ELF-1 (cell line): ENCODE data around the gene DCC.

ENCODE experiments used
- DNase-seq: peaks from one replicate; pipeline ENCODE4 v3.0.0-alpha.2; 2016; ENCODE audit warnings: low read depth, low spot score

DCC gene, protein sequence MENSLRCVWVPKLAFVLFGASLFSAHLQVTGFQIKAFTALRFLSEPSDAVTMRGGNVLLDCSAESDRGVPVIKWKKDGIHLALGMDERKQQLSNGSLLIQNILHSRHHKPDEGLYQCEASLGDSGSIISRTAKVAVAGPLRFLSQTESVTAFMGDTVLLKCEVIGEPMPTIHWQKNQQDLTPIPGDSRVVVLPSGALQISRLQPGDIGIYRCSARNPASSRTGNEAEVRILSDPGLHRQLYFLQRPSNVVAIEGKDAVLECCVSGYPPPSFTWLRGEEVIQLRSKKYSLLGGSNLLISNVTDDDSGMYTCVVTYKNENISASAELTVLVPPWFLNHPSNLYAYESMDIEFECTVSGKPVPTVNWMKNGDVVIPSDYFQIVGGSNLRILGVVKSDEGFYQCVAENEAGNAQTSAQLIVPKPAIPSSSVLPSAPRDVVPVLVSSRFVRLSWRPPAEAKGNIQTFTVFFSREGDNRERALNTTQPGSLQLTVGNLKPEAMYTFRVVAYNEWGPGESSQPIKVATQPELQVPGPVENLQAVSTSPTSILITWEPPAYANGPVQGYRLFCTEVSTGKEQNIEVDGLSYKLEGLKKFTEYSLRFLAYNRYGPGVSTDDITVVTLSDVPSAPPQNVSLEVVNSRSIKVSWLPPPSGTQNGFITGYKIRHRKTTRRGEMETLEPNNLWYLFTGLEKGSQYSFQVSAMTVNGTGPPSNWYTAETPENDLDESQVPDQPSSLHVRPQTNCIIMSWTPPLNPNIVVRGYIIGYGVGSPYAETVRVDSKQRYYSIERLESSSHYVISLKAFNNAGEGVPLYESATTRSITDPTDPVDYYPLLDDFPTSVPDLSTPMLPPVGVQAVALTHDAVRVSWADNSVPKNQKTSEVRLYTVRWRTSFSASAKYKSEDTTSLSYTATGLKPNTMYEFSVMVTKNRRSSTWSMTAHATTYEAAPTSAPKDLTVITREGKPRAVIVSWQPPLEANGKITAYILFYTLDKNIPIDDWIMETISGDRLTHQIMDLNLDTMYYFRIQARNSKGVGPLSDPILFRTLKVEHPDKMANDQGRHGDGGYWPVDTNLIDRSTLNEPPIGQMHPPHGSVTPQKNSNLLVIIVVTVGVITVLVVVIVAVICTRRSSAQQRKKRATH (N-terminal part only)

DNA sequence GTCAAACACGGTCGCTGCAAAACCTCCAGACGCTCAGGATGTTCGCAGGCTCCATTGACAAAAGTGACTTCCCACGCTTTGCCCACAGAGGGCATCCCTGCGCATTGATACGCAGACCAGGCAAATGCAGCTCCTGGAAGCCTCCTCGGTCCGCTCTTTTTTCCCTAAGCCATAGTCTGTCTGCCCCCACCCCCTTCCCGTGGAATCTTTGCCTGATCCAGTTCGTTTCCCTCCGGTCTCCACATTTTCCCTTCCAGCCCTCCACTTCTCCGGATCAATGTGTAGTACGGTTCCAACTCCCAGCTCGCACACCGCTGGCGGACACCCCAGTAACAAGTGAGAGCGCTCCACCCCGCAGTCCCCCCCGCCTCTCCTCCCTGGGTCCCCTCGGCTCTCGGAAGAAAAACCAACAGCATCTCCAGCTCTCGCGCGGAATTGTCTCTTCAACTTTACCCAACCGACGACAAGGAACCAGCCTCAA, at the start of gene DCC:
Gene DCC, plus strand, starts transcription at position 307 of the 481 bp plus-strand sequence. CDS start 591 bp downstream, outside the sequence.
- peak; percentile 74 for DNase-seq

- DNase-seq = no peak
Measured at GRCh38 chr18:52310651-52311050, 29.3 kb upstream of the DCC start.

DNA sequence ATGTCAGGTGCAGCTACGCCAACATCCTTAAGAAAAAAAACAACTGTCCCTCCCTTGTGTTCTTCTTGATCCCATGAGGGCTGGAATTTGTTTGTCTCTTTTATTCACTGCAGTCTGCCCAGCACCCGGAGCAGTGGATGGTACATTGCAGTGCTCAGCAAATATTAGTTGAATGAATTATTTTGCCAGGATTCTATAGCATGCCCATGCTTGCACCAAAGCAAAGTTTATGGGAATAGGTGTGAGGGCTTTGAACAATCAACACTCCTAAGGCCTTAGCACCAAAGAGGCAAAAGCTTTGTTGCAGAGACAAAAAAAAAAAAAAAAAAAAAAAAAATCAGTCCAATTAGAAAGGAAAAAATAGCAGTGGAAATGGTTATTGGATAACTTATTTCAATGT, 28.7 kb upstream of the DCC start:
- DNase-seq = no peak

DNA sequence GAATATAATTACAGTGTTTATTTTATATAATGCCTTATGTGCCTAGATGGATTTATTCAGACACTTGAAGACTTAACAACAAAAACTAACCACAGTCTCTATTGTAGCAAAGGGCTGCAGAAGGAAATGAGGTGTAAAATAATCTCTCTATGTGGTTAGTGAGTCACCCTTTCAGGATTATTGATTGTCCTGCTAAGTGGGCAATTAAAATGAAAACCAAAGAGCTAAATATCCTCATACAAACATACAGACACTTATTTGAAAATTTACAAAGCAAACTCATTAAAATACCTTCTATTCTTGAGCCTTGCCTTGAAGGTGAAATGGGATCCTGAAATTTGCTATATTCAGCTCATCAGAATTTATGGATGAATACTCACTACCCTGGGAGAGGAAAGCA, 27.7 kb upstream of the DCC start:
- DNase-seq = no peak

DNA sequence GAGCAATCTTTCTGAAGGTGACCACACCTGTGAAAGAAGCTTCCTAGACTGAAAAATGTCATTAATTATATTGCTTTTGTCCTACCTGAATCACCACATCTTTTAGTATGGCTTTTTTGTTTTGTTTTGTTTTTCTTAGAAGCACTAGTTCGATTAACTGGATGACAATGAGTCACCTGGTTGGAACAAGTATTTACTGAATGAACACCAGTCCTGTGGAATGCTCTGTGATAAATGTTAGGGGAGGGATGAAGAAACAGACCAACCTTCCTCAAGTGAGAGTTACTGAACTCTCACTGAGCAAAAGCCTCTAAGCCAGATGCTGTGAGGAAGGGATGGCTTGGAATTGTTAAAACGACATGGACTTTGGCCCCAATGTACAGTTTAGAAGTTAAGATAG, 26.8 kb upstream of the DCC start:
- DNase-seq = no peak

GRCh38 chr18:52319424-52319983, 20.5 kb upstream of the DCC start:
- no peak for DNase-seq

DNA sequence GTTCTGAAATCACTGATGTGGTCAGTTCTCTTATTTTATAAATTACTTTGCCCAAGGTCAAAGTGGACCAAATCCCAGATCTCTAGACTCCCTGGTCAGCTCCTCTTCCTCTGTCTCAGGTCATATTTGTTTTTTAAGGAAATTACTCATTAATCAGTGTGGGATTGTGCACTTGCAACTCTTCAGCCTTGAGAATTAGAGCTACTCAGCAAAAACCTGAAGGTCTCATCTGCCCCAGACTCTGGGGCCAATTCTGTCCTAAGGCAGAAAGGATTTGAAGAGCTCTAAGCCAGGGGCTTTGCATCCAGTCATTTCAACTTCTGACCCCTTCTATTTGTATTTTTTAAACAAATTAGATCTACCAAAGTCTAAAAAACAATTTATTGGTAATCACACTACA, 17.7 kb upstream of the DCC start:
- DNase-seq = no peak

DNA sequence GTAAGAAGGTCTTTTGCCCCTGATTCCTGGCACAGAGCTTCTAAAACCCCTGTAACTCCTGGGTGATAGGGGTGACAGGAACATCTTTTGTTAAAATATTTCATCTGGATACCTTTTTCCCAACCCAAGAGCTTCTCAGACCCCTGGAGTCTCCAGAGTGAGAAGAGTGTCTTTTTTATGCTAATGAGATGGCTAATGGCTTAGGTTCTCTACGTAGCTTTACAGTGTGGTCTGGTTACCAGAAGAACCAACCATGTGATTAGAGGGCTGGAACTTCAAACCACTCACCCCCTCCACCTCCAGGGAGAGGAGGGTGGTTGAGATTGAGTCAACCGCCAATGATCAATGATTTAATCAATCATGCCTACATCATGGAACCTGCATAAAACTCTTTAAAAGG, 16.2 kb upstream of the DCC start:
- no peak for DNase-seq

- DNase-seq = no peak
Measured at GRCh38 chr18:52325997-52326396, 14.0 kb upstream of the DCC start.

DNA sequence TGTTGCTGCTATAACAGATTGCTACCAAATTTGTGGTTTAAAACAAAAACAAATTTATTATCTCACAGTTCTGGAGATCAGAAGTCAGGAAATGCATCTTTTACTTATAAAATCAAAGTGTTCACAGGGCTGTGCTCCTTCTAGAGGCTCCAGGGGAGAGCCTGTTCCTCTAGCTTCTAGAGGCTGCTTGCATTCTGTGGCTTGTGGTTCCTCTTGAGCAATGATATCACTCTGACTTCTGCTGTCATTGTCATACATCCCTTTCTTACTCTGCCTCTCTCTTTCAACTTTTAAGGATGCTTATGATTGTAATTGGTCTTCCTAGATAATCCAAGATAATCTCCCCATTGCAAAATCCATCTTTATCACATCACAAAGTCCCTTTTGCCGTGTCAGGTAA, 6.1 kb upstream of the DCC start:
- DNase-seq = no peak

- DNase-seq = no peak
Measured at GRCh38 chr18:52334307-52334706, 5.7 kb upstream of the DCC start.

DNA sequence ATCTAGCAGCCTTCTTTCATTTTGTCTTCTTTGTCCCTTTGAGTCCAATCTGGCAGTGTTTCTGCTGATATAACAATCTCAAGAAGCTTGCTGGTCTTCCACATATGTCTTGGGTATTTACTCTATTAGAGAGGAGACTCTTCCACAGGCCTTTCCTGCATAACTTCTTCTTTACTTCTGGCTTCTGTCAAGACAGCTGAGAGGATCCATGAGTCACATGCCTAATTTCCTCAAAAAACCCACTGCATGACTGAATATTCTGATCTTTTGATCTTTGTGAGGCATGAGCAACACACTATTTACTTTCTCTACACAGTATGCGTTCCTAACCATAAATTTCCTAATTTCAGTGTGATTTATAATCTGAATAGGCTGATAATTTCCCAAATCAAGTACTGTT, 5.1 kb upstream of the DCC start:
- no peak for DNase-seq

DNA sequence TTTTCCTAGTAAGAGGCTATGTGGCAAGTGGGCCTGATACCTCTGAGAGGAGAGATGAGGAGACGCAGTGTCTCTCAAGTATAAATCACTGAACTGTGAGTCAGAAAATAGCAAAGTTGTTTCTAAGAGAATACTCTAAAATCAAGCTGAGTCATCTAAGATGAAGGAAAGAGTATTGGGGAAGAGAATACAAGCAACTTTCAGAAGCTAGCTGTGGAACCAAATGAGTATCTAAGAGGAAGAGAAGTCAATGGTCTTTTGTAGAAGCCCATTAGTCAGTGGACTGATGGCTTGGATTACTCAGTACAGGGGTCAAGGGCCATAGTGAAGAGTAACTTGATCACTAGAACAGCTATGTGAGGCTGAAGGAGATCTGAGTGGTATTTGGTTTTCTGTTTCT, 2.7 kb upstream of the DCC start:
- DNase-seq = no peak

GRCh38 chr18:52340406-52341102, 557 bp downstream of the DCC start:
- DNase-seq = no peak

GRCh38 chr18:52341103-52341432, 1.1 kb downstream of the DCC start:
- DNase-seq = no peak

DNA sequence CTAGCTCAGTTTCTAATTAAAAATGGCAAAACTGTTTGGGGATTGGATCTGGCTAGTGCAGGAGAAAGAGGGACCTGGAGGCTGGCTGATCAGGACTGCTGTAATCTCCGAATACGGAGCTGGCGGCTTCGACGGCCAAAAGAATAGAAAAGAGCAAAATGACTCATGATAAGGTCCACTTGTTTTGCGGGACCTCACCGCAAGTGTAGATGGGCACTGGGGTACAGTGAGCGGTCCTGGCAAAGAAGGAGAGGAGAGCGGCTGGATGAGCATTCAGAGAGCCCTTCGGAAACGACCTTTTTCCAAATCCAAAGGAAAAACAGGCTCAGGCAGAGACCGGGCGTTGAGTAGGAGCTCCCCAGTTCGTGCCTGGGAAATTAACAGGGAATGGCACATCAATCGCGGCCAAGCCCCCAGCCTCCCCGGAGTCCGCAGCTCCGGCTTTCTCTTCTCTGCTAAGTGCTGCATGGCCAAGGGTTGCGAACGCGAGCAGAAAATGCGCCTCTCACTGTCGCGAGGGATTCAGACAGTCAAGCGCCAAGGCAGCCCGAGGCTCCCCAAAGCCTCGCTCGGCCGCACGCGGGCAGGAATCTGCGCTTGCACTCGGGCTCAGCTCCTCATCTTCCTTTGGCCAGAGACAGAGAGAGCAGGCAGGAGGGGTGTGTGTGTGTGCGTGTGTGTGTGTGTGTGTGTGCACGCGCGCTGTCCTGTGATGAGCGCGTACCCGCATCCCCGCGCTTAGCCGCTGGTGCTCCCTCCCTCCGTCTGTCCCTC, 1.8 kb downstream of the DCC start:
- peak; percentile 49 for DNase-seq

GRCh38 chr18:52342456-52342855, 2.5 kb downstream of the DCC start:
- DNase-seq = no peak

DNA sequence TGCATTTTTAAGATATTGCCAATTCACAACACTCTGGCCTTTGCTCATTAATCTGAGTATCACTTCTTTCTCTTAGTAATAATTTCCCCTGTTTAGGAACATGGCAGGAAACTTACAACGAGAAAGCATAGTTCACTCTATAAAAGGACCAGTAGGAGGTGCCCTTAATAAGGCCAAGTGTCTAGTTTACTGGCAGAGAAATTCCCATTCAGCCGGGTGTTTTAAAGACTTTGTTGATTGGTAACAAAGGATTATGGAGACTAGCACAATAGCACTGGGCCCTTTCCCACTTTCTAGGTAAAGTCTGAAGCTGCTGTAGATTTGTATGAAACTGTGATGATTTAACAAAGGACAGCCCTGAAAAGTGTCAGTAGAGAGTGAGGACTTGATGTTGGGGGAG, 3.1 kb downstream of the DCC start:
- no peak for DNase-seq

DNA sequence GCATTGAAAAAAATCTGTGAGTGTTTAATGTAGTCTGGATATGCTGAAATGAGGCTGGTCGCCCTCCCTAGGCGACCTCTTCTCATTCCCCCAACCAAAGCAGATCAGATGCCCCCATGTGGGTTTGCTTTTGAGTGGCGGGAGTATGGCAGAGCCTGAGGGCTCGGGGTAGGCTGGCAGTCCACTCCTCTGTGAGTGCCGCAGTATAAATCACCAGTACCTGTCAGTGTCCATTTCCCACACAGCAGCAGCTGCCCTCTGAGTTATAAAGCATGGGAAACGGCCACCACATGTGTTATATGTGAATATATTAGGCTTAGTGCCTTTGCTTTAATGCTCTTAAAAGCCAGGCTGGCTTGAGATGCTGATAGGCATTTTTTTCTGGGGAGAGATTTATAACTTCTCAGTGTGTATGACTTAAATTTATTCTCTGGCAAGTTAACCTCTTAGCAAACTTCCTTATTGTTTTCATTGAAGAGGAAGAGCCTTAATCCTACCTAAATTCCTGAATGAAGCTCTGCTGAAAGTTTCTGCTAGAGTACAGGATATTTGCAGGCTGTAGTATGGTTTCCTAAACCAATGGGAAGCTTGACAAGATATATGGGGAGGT, 3.8 kb downstream of the DCC start:
- DNase-seq = no peak

- DNase-seq = no peak
Measured at GRCh38 chr18:52344881-52345280, 4.9 kb downstream of the DCC start.
